Breast epithelium (tissue), 3 donors: ENCODE measurements around the gene AK1.

Source experiments
- CTCF ChIP-seq, 3 donors: fragments of 450-650 bp; IDR thresholded peaks; one replicate each; pipeline ENCODE4 v1.5.1; 2016 to 2017; ENCODE audit warnings: antibody characterized with exemption in 3 of 3, mild to moderate bottlenecking in 3 of 3, moderate library complexity in 3 of 3
- POLR2A ChIP-seq: fragments of 450-650 bp; IDR thresholded peaks from one replicate; pipeline ENCODE4 v1.6.1; 2016; ENCODE audit warnings: antibody characterized with exemption, mild to moderate bottlenecking, moderate library complexity
- POLR2AphosphoS5 ChIP-seq, 3 donors: sonication (generic); formaldehyde crosslinking; IDR thresholded peaks; one replicate each; pipeline ENCODE4 v1.6.1; 2017; ENCODE audit warnings: antibody characterized with exemption in 3 of 3

DNA sequence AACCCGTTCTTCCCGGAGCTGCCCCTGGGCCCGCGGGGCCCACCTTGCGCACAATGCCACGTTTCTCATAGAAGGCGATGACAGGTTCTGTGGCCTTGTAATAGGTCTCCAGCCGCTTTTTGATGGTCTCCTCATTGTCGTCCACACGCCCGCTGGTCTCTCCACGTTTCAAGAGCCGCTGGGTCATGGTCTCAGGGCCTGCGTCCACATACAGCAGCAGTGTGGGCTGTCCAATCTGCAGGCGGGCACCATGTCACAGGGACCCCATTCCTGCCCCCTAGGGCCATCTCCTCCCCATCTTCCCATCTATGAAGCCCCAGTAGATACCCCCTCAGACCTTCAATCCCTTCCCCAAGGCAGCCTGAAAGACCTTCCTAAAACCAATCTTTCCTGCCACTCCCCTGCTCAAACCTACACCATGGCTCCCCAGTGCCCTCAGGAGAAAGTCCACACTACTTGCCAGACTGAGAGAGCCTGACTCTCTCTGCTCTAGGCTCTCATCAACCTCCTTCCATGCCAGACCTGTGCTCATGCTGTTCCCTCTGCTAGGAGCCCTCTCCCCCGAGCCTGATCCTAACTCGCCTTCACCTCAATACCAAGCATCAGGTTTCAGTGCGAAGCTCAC, 9.1 kb downstream of the AK1 start:
- TF ChIP-seq CTCF (IDR thresholded peaks at IDR 0.05), result no peak
- TF ChIP-seq POLR2A, result no peak
- no peak for TF ChIP-seq POLR2AphosphoS5 (IDR thresholded peaks at IDR 0.05)
